HUES6 (cell line): Measurements from ENCODE around the gene MLLT3.
"Not testable (repeated sequence)": the region's sequence is repeated elsewhere in the genome, so short reads cannot be mapped to it uniquely, and the experiment has no call there.

Source experiments
- H3K27ac ChIP-seq: 2 replicates; pipeline ENCODE4 v1.7.0; 2013; ENCODE audit warnings: low read depth, mild to moderate bottlenecking, low read length, inconsistent platforms
- H3K27me3 ChIP-seq: 2 replicates; pipeline ENCODE4 v1.6.1; 2013; ENCODE audit warnings: low read length; ENCODE audit not compliant: control insufficient read depth, insufficient read depth
- H3K36me3 ChIP-seq: 2 replicates; pipeline ENCODE4 v1.6.1; 2013; ENCODE audit warnings: low read length; ENCODE audit not compliant: control insufficient read depth, insufficient read depth
- H3K4me1 ChIP-seq: 2 replicates; pipeline ENCODE4 v1.6.1; 2013; ENCODE audit warnings: low read length; ENCODE audit not compliant: control insufficient read depth, insufficient read depth
- H3K4me3 ChIP-seq: 2 replicates; pipeline ENCODE4 v1.5.1; 2013; ENCODE audit warnings: low read depth, low read length
- H3K9ac ChIP-seq: one replicate; pipeline ENCODE4 v1.6.1; 2013; ENCODE audit warnings: mild to moderate bottlenecking, low read length
- H3K9me3 ChIP-seq: 2 replicates; pipeline ENCODE4 v1.6.1; 2013; ENCODE audit warnings: low read depth, low read length; ENCODE audit not compliant: control insufficient read depth, insufficient read depth

MLLT3 gene

DNA sequence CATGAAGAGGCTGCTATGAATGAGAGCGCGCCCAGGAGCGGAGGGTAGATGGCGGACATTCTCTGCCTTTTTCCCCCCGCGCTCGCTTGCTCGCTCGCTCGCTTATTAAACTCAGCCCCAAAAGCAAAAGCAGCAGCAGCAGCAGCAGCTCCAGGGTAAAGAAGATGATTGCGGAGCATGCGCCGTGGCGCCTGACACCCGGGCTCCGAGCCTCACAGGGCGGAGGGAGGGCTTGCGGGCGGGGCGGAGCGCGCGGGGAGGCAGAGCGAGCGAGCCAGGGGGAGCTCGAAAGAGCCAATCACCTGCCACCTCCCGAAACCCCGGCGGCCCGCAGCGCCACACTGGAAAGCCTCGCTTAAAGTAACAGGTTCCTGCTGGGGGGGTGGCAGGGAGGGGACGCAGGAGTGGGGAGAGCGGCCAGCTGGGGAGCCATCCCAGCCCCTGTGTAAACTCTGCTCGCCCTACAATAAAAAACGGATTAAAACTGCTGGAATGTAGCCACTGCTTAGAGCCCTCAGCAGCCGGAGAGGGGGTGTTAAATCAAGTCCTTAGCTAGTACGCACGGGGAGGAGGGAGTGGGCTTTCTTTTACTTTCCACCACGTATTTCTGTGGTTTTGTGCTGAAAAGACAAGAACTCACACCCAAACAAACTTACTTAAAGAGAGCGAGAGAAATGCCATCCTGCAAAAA, at the start of gene MLLT3:
TSS of gene MLLT3 (minus strand) at position 170 of the 691 bp plus-strand sequence.
- no peaks in the 10 kb centered on the region for H3K36me3 ChIP-seq
- H3K4me1 ChIP-seq: peaks cover 12% of the 10 kb centered on the region
- peak within 1 kb of the TSS; percentile 90 for H3K9ac ChIP-seq
- H3K4me3 ChIP-seq: peak within 1 kb of the TSS; percentile 89
- H3K27me3 ChIP-seq: peaks cover 63% of the 10 kb centered on the region
- no peaks in the 10 kb centered on the region for H3K9me3 ChIP-seq
- H3K27ac ChIP-seq: no peak within 1 kb of the TSS; the same call in 1 of the 2 replicates

DNA sequence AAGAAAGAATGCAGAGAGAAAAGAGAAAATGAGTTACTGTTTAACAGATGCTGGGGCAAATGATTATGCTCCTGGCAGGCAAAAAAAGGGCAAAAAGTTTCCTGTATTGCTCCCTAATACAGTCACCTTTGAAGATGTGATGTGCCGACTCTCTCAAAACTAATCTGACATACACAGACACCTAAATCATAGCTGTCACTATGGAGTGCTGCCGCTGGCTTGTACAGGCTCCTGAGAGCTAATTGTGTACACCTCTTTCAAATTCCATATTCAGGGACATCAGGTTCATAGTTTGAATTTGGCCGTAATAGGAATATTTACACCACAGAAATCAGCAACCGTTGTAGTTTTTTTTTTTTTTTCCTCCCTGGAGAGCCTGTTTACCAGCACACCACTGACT, 49.3 kb upstream of the MLLT3 start:
- H3K27ac ChIP-seq: no peak overlapping the region
- H3K4me3 ChIP-seq: no peak overlapping the region

GRCh38 chr9:20670395-20670794, 48.1 kb upstream of the MLLT3 start:
- H3K27ac ChIP-seq: no peak overlapping the region
- H3K4me1 ChIP-seq: no peaks in the 10 kb centered on the region; the same call in 1 of the 2 replicates
- H3K9ac ChIP-seq: no peak overlapping the region
- H3K27me3 ChIP-seq: no peaks in the 10 kb centered on the region
- H3K9me3 ChIP-seq: no peaks in the 10 kb centered on the region
- no peak overlapping the region for H3K4me3 ChIP-seq
- peaks cover 4% of the 10 kb centered on the region; the same call in 1 of the 2 replicates for H3K36me3 ChIP-seq

More for the DNA sequence above, 49.3 kb upstream of the MLLT3 start:
- no peaks in the 10 kb centered on the region for H3K27me3 ChIP-seq
- no peaks in the 10 kb centered on the region; the same call in 1 of the 2 replicates for H3K4me1 ChIP-seq
- H3K36me3 ChIP-seq: peaks cover 4% of the 10 kb centered on the region; the same call in 1 of the 2 replicates
- H3K9ac ChIP-seq: no peak overlapping the region
- H3K9me3 ChIP-seq: no peaks in the 10 kb centered on the region

DNA sequence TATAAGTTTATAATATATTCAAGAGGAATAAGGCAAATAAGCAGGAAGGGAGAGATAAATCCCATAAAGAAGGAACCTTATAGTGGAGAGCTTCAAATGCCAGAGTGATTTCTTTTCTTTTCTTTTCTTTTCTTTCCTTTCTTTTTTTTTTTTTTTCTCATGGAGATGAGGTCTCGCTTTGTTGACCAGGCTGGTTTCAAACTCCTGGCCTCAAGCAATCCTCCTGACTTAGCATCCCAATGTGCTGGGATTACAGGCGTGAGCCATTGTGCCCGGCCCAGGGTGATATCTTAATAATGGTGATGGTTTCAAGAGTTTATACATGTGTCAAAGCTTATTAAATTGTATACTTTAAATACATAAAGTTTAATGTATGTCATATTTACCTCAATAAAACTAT, 42.2 kb upstream of the MLLT3 start:
- no peak overlapping the region for H3K9ac ChIP-seq
- H3K4me1 ChIP-seq: peaks cover 43% of the 10 kb centered on the region
- no peaks in the 10 kb centered on the region for H3K36me3 ChIP-seq
- no peak overlapping the region for H3K27ac ChIP-seq
- no peak overlapping the region for H3K4me3 ChIP-seq
- no peaks in the 10 kb centered on the region for H3K27me3 ChIP-seq
- no peaks in the 10 kb centered on the region for H3K9me3 ChIP-seq

GRCh38 chr9:20663133-20663532, 40.8 kb upstream of the MLLT3 start:
- H3K27ac ChIP-seq: no peak overlapping the region
- no peaks in the 10 kb centered on the region for H3K9me3 ChIP-seq
- no peaks in the 10 kb centered on the region for H3K36me3 ChIP-seq
- H3K4me3 ChIP-seq: no peak overlapping the region
- no peak overlapping the region for H3K9ac ChIP-seq
- H3K27me3 ChIP-seq: no peaks in the 10 kb centered on the region
- peaks cover 46% of the 10 kb centered on the region for H3K4me1 ChIP-seq

DNA sequence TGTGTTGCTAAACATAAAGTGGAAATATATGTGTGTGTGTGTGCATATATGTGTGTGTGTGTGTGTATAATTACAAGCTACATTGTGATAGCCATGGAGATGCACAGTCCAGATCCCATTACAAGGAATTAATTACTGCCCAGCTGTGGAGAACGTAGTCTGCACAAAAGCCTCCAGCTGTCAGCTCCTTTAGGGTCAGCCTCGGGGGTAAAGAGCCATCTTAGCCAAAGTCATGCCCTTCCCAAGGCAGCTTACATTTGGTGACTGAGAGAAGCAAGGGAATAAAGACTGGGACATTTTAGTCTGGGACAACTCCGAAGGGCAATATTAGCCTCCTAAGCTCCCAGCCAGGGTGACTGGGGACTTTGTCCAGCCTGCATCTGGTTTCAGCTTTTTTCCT, 39.9 kb upstream of the MLLT3 start:
- Histone ChIP-seq H3K4me3 (0 out of 2 replicates have a peak overlapping the region, but pooled peaks have one; percentile 7), H3K27ac (no peak overlapping the region), H3K36me3 (no peaks in the 10 kb centered on the region), H3K9me3 (no peaks in the 10 kb centered on the region), H3K9ac (no peak overlapping the region), H3K4me1 (peaks cover 46% of the 10 kb centered on the region), H3K27me3 (no peaks in the 10 kb centered on the region)

DNA sequence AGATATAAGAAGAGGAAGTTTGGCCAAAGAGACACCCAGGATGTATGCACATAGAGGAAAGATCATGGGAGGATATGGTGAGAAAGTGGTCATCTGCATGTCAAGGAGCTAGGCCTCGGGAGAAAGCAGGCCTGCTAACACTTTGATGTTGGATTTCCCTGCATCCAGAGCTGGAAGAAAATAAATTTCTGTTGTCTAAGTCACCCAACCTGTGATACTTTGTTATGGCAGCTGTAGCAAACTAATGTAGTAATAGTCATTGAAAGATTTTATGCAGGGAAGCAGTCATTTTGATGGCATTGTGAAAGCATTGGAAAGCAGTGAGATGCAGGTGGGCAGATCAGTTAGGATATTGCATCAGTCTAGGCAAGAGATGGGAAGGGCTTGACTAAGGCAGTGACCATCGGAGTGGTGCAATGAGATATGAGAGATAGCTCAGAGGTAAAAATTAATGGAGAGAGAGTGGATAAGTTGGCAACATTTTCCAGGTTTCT, 37.2 kb upstream of the MLLT3 start:
- Histone ChIP-seq H3K4me1 (peaks cover 38% of the 10 kb centered on the region), H3K4me3 (peak overlapping the region; percentile 70), H3K27ac (0 out of 2 replicates have a peak overlapping the region, but pooled peaks have one; percentile 57), H3K27me3 (no peaks in the 10 kb centered on the region), H3K36me3 (no peaks in the 10 kb centered on the region), H3K9ac (peak overlapping the region; percentile 63), H3K9me3 (no peaks in the 10 kb centered on the region)

- Histone ChIP-seq H3K27ac (peak overlapping the region; percentile 57), H3K4me3 (peak overlapping the region; percentile 70), H3K9ac (peak overlapping the region; percentile 63)
Observed at GRCh38 chr9:20658677-20659473, 36.6 kb upstream of the MLLT3 start.

GRCh38 chr9:20658246-20658667, 36.0 kb upstream of the MLLT3 start:
- H3K9me3 ChIP-seq, H3K27me3 ChIP-seq, H3K36me3 ChIP-seq: not testable (repeated sequence)
- Histone ChIP-seq H3K4me1 (peaks cover 32% of the 10 kb centered on the region), H3K4me3 (peak overlapping the region; percentile 70), H3K9ac (peak overlapping the region; percentile 63), H3K27ac (peak overlapping the region; percentile 57)

More at GRCh38 chr9:20658677-20659473, 36.6 kb upstream of the MLLT3 start:
- Histone ChIP-seq H3K36me3 (no peaks in the 10 kb centered on the region), H3K27me3 (no peaks in the 10 kb centered on the region), H3K4me1 (peaks cover 36% of the 10 kb centered on the region), H3K9me3 (no peaks in the 10 kb centered on the region)

DNA sequence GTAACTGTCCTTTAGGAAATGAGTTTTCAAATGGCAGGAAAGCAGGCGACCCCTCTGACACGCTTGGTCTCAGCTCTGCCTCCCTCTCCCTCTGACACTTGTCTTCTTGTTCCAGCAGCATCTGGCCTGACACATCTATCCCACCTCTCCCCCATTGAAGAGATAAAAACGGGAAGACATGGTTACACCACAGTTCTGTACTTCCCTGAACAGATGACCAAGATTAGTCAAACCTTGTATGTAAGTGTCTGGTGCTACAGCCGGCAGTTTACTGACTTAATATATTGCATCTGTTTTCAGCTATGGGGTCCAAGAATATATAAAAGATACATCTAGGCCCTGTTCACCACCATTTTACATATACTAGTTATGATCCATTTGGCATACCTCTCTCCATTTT, 29.6 kb upstream of the MLLT3 start:
- H3K4me1 ChIP-seq: peaks cover 2% of the 10 kb centered on the region; the same call in 1 of the 2 replicates
- no peaks in the 10 kb centered on the region for H3K36me3 ChIP-seq
- no peaks in the 10 kb centered on the region for H3K9me3 ChIP-seq
- H3K27ac ChIP-seq: no peak overlapping the region
- no peak overlapping the region for H3K4me3 ChIP-seq
- no peaks in the 10 kb centered on the region for H3K27me3 ChIP-seq
- H3K9ac ChIP-seq: no peak overlapping the region
